DMS153 treated with DMSO at 0.1 percent for 48 hours (cell line): ENCODE measurements around the gene HSPB7.
"Not testable (repeated sequence)": the region's sequence is repeated elsewhere in the genome, so short reads cannot be mapped to it uniquely, and the experiment has no call there.

ENCODE experiments used
- DNase-seq: peaks from one replicate; lab custom pipeline; 2025; ENCODE audit not compliant: unreplicated experiment; lab: John Stamatoyannopoulos, UW

Gene HSPB7

GRCh38 chr1:16017461-16018303, at the start of gene HSPB7:
Gene HSPB7, minus strand, starts transcription at chr1:16018043. Its CDS starts 80 bp downstream, at chr1:16017963.
- DNase-seq, result no peak

- DNase-seq, result no peak
Measured at GRCh38 chr1:16067127-16067768, 49.4 kb upstream of the HSPB7 start.

GRCh38 chr1:16066245-16066644, 48.4 kb upstream of the HSPB7 start:
- DNase-seq, result no peak

GRCh38 chr1:16065269-16065576, 47.4 kb upstream of the HSPB7 start:
- DNase-seq, result no peak

GRCh38 chr1:16064536-16065268, 46.9 kb upstream of the HSPB7 start:
- no peak for DNase-seq

- DNase-seq, result no peak
Measured at GRCh38 chr1:16063921-16064320, 46.1 kb upstream of the HSPB7 start.

- DNase-seq, result no peak
Measured at GRCh38 chr1:16063226-16063829, 45.5 kb upstream of the HSPB7 start.

- DNase-seq, result not testable (repeated sequence)
Measured at GRCh38 chr1:16062687-16063075, 44.8 kb upstream of the HSPB7 start.

GRCh38 chr1:16061989-16062686, 44.3 kb upstream of the HSPB7 start:
- not testable (repeated sequence) for DNase-seq

- no peak for DNase-seq
Measured at GRCh38 chr1:16061266-16061665, 43.4 kb upstream of the HSPB7 start.

GRCh38 chr1:16058394-16059120, 40.7 kb upstream of the HSPB7 start:
- DNase-seq, result not testable (repeated sequence)

GRCh38 chr1:16057314-16057915, 39.6 kb upstream of the HSPB7 start:
- DNase-seq, result not testable (repeated sequence)

- DNase-seq, result not testable (repeated sequence)
Measured at GRCh38 chr1:16056521-16056912, 38.7 kb upstream of the HSPB7 start.

GRCh38 chr1:16055613-16056520, 38.0 kb upstream of the HSPB7 start:
- peak; percentile 17 for DNase-seq

- no peak for DNase-seq
Measured at GRCh38 chr1:16054598-16055540, 37.0 kb upstream of the HSPB7 start.

- no peak for DNase-seq
Measured at GRCh38 chr1:16053781-16054502, 36.1 kb upstream of the HSPB7 start.

- DNase-seq, result not testable (repeated sequence)
Measured at GRCh38 chr1:16051949-16052348, 34.1 kb upstream of the HSPB7 start.
